Measurements from ENCODE around the gene IDI1. TPM values are rescaled to one million over a fixed set of nuclear protein-coding genes. Genes with fewer than 3 reads are reported as not detected.

Gene IDI1
- total RNA-seq, 1 donor from 2014 or later, result 79.8 TPM

- Mint-ChIP-seq H3K36me3 (ENCODE audit: low read depth) (no peaks in the 10 kb centered on the region), H3K27ac (no peak overlapping the region), H3K4me3 (no peak overlapping the region), H3K27me3 (no peaks in the 10 kb centered on the region), H3K4me1 (no peaks in the 10 kb centered on the region), H3K9me3 (no peaks in the 10 kb centered on the region)
- intact Hi-C loops (cut with micrococcal nuclease), result no loop called here
- POLR2A ChIA-PET, result no interaction called here
- CTCF ChIA-PET, result no interaction called here
- no peak for ATAC-seq (ENCODE audit: low read depth)
- no peak for DNase-seq
- TF ChIP-seq CTCF (IDR thresholded peaks at IDR 0.05), result no peak
Measured at GRCh38 chr10:1029838-1030237, 19.1 kb downstream of the IDI1 start.

GRCh38 chr10:1026578-1026977 lies 22.3 kb downstream of the IDI1 start:
- Mint-ChIP-seq H3K4me3 (no peak overlapping the region), H3K27ac (no peak overlapping the region), H3K27me3 (no peaks in the 10 kb centered on the region), H3K36me3 (ENCODE audit: low read depth) (no peaks in the 10 kb centered on the region), H3K4me1 (no peaks in the 10 kb centered on the region), H3K9me3 (no peaks in the 10 kb centered on the region)
- CTCF ChIA-PET, result no interaction called here
- intact Hi-C loops (cut with micrococcal nuclease), result no loop called here
- DNase-seq (no peak), ATAC-seq (ENCODE audit: low read depth) (no peak)
- TF ChIP-seq CTCF (IDR thresholded peaks at IDR 0.05), result no peak
- POLR2A ChIA-PET, result no interaction called here

- CTCF ChIA-PET, result no interaction called here
- H3K4me3 Mint-ChIP-seq, result no peak within 1 kb of the TSS
- no peaks in the 10 kb centered on the region for H3K27me3 Mint-ChIP-seq
- TF ChIP-seq CTCF (IDR thresholded peaks at IDR 0.05), result no peak
- DNase-seq (no peak), ATAC-seq (ENCODE audit: low read depth) (no peak)
- no peak within 1 kb of the TSS for H3K27ac Mint-ChIP-seq
- POLR2A ChIA-PET, result no interaction called here
- H3K36me3 Mint-ChIP-seq (ENCODE audit: low read depth), result peaks cover under 1% of the 10 kb centered on the region
- H3K4me1 Mint-ChIP-seq, result no peaks in the 10 kb centered on the region
- intact Hi-C loops (cut with micrococcal nuclease), result no loop called here
- H3K9me3 Mint-ChIP-seq, result no peaks in the 10 kb centered on the region
Measured at GRCh38 chr10:1025683-1026082, 23.2 kb downstream of the IDI1 start, which contains the start of gene IDI2. TSS of gene IDI2 (minus strand) at chr10:1025859. CDS start at chr10:1024723, 1,136 bp downstream.

- POLR2A ChIA-PET, result no interaction called here
- Mint-ChIP-seq H3K4me3 (no peak overlapping the region), H3K4me1 (no peaks in the 10 kb centered on the region), H3K9me3 (no peaks in the 10 kb centered on the region), H3K27me3 (no peaks in the 10 kb centered on the region), H3K36me3 (ENCODE audit: low read depth) (peaks cover 17% of the 10 kb centered on the region), H3K27ac (no peak overlapping the region)
- no peak for DNase-seq
- CTCF ChIA-PET, result no interaction called here
- no peak for TF ChIP-seq CTCF (IDR thresholded peaks at IDR 0.05)
- intact Hi-C loops (cut with micrococcal nuclease), result no loop called here
- no peak for ATAC-seq (ENCODE audit: low read depth)
Measured at GRCh38 chr10:1024103-1024502, 24.8 kb downstream of the IDI1 start.

- POLR2A ChIA-PET, result no interaction called here
- peaks cover 34% of the 10 kb centered on the region for H3K36me3 Mint-ChIP-seq (ENCODE audit: low read depth)
- no peak overlapping the region for H3K4me3 Mint-ChIP-seq
- DNase-seq, result no peak
- TF ChIP-seq CTCF (IDR thresholded peaks at IDR 0.05), result no peak
- H3K27ac Mint-ChIP-seq, result no peak overlapping the region
- H3K4me1 Mint-ChIP-seq, result no peaks in the 10 kb centered on the region
- CTCF ChIA-PET, result no interaction called here
- intact Hi-C loops (cut with micrococcal nuclease), result no loop called here
- no peaks in the 10 kb centered on the region for H3K9me3 Mint-ChIP-seq
- H3K27me3 Mint-ChIP-seq, result no peaks in the 10 kb centered on the region
- ATAC-seq (ENCODE audit: low read depth), result no peak
Measured at GRCh38 chr10:1022413-1022812, 26.5 kb downstream of the IDI1 start.

Measured in activated B cell treated with CpG ODN at 0.5 μM for 24 hours (primary cell).